Measurements from ENCODE around the gene NFKB1. TPM values are rescaled to one million over a fixed set of nuclear protein-coding genes. Genes with fewer than 3 reads are reported as not detected.

Gene NFKB1
- total and polyA plus RNA-seq, 9 of the 15 experiments (the other 6 are each of a cell fraction or from before 2014, with no cell fraction given): 2.4 to 14.5 (median 10.3) TPM

- TF ChIP-seq PRMT5 (CRISPR knock-in tag; IDR thresholded peaks at IDR 0.05): no peak
Observed at GRCh38 chr4:102665527-102665926, 164.4 kb downstream of the NFKB1 start (continued).

Other genes with a start within 250 kb of the NFKB1 start
- gene SLC39A8, start 155.9 kb upstream of the NFKB1 start, total RNA-seq (2014; rRNA removed): 23.4 and 25.0 TPM in 2 replicates
- 30.3 and 34.8 TPM in 2 replicates for gene SLC39A8, start 155.9 kb upstream of the NFKB1 start, total RNA-seq (2014; rRNA removed; fragmentation: Illumina TruSeq; extraction: Trizol)
- 21.6 and 26.3 TPM in 2 replicates for gene SLC39A8, start 155.9 kb upstream of the NFKB1 start, total RNA-seq (2015; rRNA removed; fragmentation: Illumina TruSeq; extraction: Trizol)
- 26.1 and 27.0 TPM in 2 replicates for gene SLC39A8, start 155.9 kb upstream of the NFKB1 start, total RNA-seq (2021)
- gene SLC39A8, start 155.9 kb upstream of the NFKB1 start, polyA plus RNA-seq (2011; rRNA removed): 19.6 and 26.7 TPM in 2 replicates
- 17.3 and 21.1 TPM in 2 replicates for gene SLC39A8, start 155.9 kb upstream of the NFKB1 start, polyA plus RNA-seq (2014; fragmentation: Illumina TruSeq; extraction: Trizol)
- gene SLC39A8, start 155.9 kb upstream of the NFKB1 start, polyA plus RNA-seq (2014; fragmentation: Nextera tagmentation; extraction: Ambion mirVana): 10 to 100 TPM in 1 of 2 experiments, 1 to 10 TPM in 1; 8.2 to 10.1 TPM
- gene SLC39A8, start 155.9 kb upstream of the NFKB1 start, polyA plus RNA-seq (2014; rRNA removed): 14.1 and 15.6 TPM in 2 replicates

All from K562 (cell line).